HEK293 (cell line): ENCODE data around the gene AGAP1.

ENCODE experiments used
- CTCF ChIA-PET: fragments of 350-600 bp; formaldehyde crosslinking; extraction: SDS; loops from one replicate; lab custom pipeline; 2021; ENCODE audit warnings: antibody characterized with exemption; lab: Yijun Ruan, JAX
- POLR2A ChIA-PET: fragments of 300-600 bp; formaldehyde crosslinking; extraction: SDS; loops from one replicate; lab custom pipeline; 2020; ENCODE audit warnings: antibody characterized with exemption, inconsistent platforms; lab: Yijun Ruan, JAX
- H3K27ac ChIP-seq: fragments of 200-500 bp; sonication (Bioruptor generic); 2 replicates; pipeline ENCODE4 v1.5.1; 2014; ENCODE audit warnings: low read depth, low read length, control low read depth, inconsistent platforms; ENCODE audit errors: extremely low read depth
- H3K36me3 ChIP-seq, 2 experiments: fragments of 200-500 bp in 1 of 2; sonication (Bioruptor generic) in 1 of 2; 1 replicate in 1 of 2; 2 replicates in 1 of 2; pipeline ENCODE4 v1.5.1; 2014 to 2017; ENCODE audit warnings: inconsistent platforms in 2 of 2, low read length in 2 of 2; ENCODE audit not compliant: control insufficient read depth in 2 of 2, insufficient read depth in 1 of 2
- H3K4me1 ChIP-seq: fragments of 200-500 bp; sonication (Bioruptor generic); 2 replicates; pipeline ENCODE4 v1.5.1; 2014; ENCODE audit warnings: mild to moderate bottlenecking, low read length, inconsistent platforms; ENCODE audit not compliant: control insufficient read depth, insufficient read depth
- H3K4me3 ChIP-seq: 2 replicates; pipeline ENCODE4 v1.5.1; 2011; ENCODE audit warnings: low read depth, mild to moderate bottlenecking, control low read depth, low read length, moderate library complexity
- H3K9me3 ChIP-seq: fragments of 200-500 bp; sonication (Bioruptor generic); 2 replicates; pipeline ENCODE4 v1.5.1; 2014; ENCODE audit warnings: low read depth, low read length, inconsistent platforms; ENCODE audit not compliant: control insufficient read depth, insufficient read depth
- ELK4 ChIP-seq: IDR thresholded peaks from 2 replicates; pipeline ENCODE4 v1.6.1; 2011; ENCODE audit warnings: mild to moderate bottlenecking, low read depth, low read length, borderline replicate concordance
- SP7 ChIP-seq: fragments of 450-650 bp; formaldehyde crosslinking; IDR thresholded peaks from 2 replicates; pipeline ENCODE4 v1.5.1; 2016; ENCODE audit warnings: missing biosample characterization, missing genetic modification characterization
- ZFHX2 ChIP-seq: fragments of 450-650 bp; formaldehyde crosslinking; conservative IDR thresholded peaks from 2 replicates; pipeline ENCODE4 v1.5.1; 2016; ENCODE audit warnings: missing biosample characterization, missing genetic modification characterization
- ZNF112 ChIP-seq: fragments of 450-650 bp; formaldehyde crosslinking; IDR thresholded peaks from 2 replicates; pipeline ENCODE4 v1.5.0; 2017; ENCODE audit warnings: missing biosample characterization, missing genetic modification characterization
- ZNF133 ChIP-seq: fragments of 450-650 bp; formaldehyde crosslinking; IDR thresholded peaks from 2 replicates; pipeline ENCODE4 v1.5.1; 2016; ENCODE audit warnings: missing biosample characterization, missing genetic modification characterization
- ZNF155 ChIP-seq: fragments of 450-650 bp; formaldehyde crosslinking; IDR thresholded peaks from 2 replicates; pipeline ENCODE4 v1.5.1; 2016; ENCODE audit warnings: missing biosample characterization, missing genetic modification characterization
- ZNF211 ChIP-seq: fragments of 450-650 bp; formaldehyde crosslinking; IDR thresholded peaks from 2 replicates; pipeline ENCODE4 v1.5.1; 2016; ENCODE audit warnings: low read depth, missing biosample characterization, missing genetic modification characterization
- ZNF292 ChIP-seq: fragments of 450-650 bp; formaldehyde crosslinking; IDR thresholded peaks from 2 replicates; pipeline ENCODE4 v1.5.1; 2016; ENCODE audit warnings: low read depth, missing biosample characterization, missing genetic modification characterization, borderline replicate concordance
- ZNF302 ChIP-seq: fragments of 450-650 bp; formaldehyde crosslinking; IDR thresholded peaks from 2 replicates; pipeline ENCODE4 v1.5.1; 2016; ENCODE audit warnings: missing biosample characterization, missing genetic modification characterization, low read depth
- ZNF311 ChIP-seq: fragments of 450-650 bp; formaldehyde crosslinking; IDR thresholded peaks from 2 replicates; pipeline ENCODE4 v1.5.1; 2017; ENCODE audit warnings: missing biosample characterization, missing genetic modification characterization, borderline replicate concordance
- ZNF394 ChIP-seq: fragments of 450-650 bp; formaldehyde crosslinking; IDR thresholded peaks from 2 replicates; pipeline ENCODE4 v1.5.1; 2016; ENCODE audit warnings: missing biosample characterization, missing genetic modification characterization, mild to moderate bottlenecking, moderate library complexity, borderline replicate concordance
- ZNF433 ChIP-seq: fragments of 450-650 bp; formaldehyde crosslinking; IDR thresholded peaks from 2 replicates; pipeline ENCODE4 v1.5.1; 2016; ENCODE audit warnings: missing biosample characterization, missing genetic modification characterization, low read depth
- ZNF654 ChIP-seq: fragments of 450-650 bp; formaldehyde crosslinking; IDR thresholded peaks from 2 replicates; pipeline ENCODE4 v1.5.1; 2016; ENCODE audit warnings: low read depth, missing biosample characterization, missing genetic modification characterization
- ZNF76 ChIP-seq: fragments of 450-650 bp; formaldehyde crosslinking; IDR thresholded peaks from 2 replicates; pipeline ENCODE4; 2016; ENCODE audit warnings: low read depth, missing biosample characterization, missing genetic modification characterization, borderline replicate concordance
- TF ChIP-seq, protein P1 (sequence below): fragments of 450-650 bp; formaldehyde crosslinking; IDR thresholded peaks from 2 replicates; pipeline ENCODE4 v1.5.1; 2016; ENCODE audit warnings: missing biosample characterization, missing genetic modification characterization

Gene AGAP1

GRCh38 chr2:236008857-236009256 lies 515.0 kb downstream of the AGAP1 start:
- no peak overlapping the region for H3K27ac ChIP-seq
- ChIA-PET POLR2A (no interaction called here), CTCF (no interaction called here)
- no peak overlapping the region for H3K4me3 ChIP-seq
- H3K36me3 ChIP-seq: no peaks in the 10 kb centered on the region
- no peaks in the 10 kb centered on the region for H3K4me1 ChIP-seq
- H3K9me3 ChIP-seq: no peaks in the 10 kb centered on the region
- TF ChIP-seq ZNF155 (tag by site-specific recombination) (no peak), ZNF211 (no peak)

- Histone ChIP-seq H3K4me1 (no peaks in the 10 kb centered on the region), H3K9me3 (no peaks in the 10 kb centered on the region), H3K36me3 (no peaks in the 10 kb centered on the region), H3K4me3 (no peak overlapping the region), H3K27ac (no peak overlapping the region)
- no peak for TF ChIP-seq ZNF133 (tag by site-specific recombination)
- TF ChIP-seq ZNF76: no peak
- TF ChIP-seq ZNF292 (tag by site-specific recombination): no peak
- TF ChIP-seq ELK4: no peak
- no peak for TF ChIP-seq ZNF433
- no peak for TF ChIP-seq ZNF311 (tag by site-specific recombination)
- TF ChIP-seq SP7 (tag by site-specific recombination): no peak
- ChIA-PET CTCF (no interaction called here), POLR2A (no interaction called here)
These were observed 517.3 kb downstream of the AGAP1 start for GRCh38 chr2:236010920-236011685.

- H3K36me3 ChIP-seq: no peaks in the 10 kb centered on the region
- H3K9me3 ChIP-seq: no peaks in the 10 kb centered on the region
- POLR2A ChIA-PET: no interaction called here
- TF ChIP-seq ZNF302 (tag by site-specific recombination) (no peak), ZNF654 (tag by site-specific recombination) (no peak)
- TF ChIP-seq, protein P1, sequence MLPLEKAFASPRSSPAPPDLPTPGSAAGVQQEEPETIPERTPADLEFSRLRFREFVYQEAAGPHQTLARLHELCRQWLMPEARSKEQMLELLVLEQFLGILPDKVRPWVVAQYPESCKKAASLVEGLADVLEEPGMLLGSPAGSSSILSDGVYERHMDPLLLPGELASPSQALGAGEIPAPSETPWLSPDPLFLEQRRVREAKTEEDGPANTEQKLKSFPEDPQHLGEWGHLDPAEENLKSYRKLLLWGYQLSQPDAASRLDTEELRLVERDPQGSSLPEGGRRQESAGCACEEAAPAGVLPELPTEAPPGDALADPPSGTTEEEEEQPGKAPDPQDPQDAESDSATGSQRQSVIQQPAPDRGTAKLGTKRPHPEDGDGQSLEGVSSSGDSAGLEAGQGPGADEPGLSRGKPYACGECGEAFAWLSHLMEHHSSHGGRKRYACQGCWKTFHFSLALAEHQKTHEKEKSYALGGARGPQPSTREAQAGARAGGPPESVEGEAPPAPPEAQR: no peak
- no peak overlapping the region for H3K27ac ChIP-seq
- H3K4me1 ChIP-seq: no peaks in the 10 kb centered on the region
- H3K4me3 ChIP-seq: no peak overlapping the region
- CTCF ChIA-PET: no interaction called here
These were observed 518.3 kb downstream of the AGAP1 start for GRCh38 chr2:236012155-236012554.

- Histone ChIP-seq H3K4me3 (no peak overlapping the region), H3K36me3 (no peaks in the 10 kb centered on the region), H3K27ac (no peak overlapping the region), H3K9me3 (no peaks in the 10 kb centered on the region), H3K4me1 (no peaks in the 10 kb centered on the region)
- ChIA-PET POLR2A (no interaction called here), CTCF (no interaction called here)
- TF ChIP-seq ZFHX2 (tag by site-specific recombination) (peak; percentile 58), ZNF394 (tag by site-specific recombination) (no peak), ELK4 (no peak), ZNF112 (tag by site-specific recombination) (no peak)
These were observed 520.7 kb downstream of the AGAP1 start for GRCh38 chr2:236014408-236015131.
